Ascending aorta (tissue), 2 donors: ENCODE results near the gene CELF4. TPM values are rescaled to one million over a fixed set of nuclear protein-coding genes. Genes with fewer than 3 reads are reported as not detected.

Source experiments
- DNase-seq, 2 donors: peaks; one replicate each; pipeline ENCODE4 v3.0.0-alpha.2; 2019; ENCODE audit warnings: low spot score in 2 of 2
- H3K27ac ChIP-seq, 2 donors: fragments of 200-600 bp; sonication (generic); one replicate each; pipeline ENCODE4 v1.5.1; 2016 to 2017; ENCODE audit warnings: mild to moderate bottlenecking in 1 of 2
- H3K27me3 ChIP-seq: fragments of 200-600 bp; sonication (generic); one replicate; pipeline ENCODE4 v1.5.1; 2017
- H3K36me3 ChIP-seq, 2 donors: fragments of 200-600 bp; sonication (generic); one replicate each; pipeline ENCODE4 v1.5.1; 2016
- H3K4me1 ChIP-seq, 2 donors: fragments of 200-600 bp; sonication (generic); one replicate each; pipeline ENCODE4 v1.5.1; 2016 to 2017; ENCODE audit warnings: mild to moderate bottlenecking in 1 of 2
- H3K4me3 ChIP-seq, 2 donors: fragments of 200-600 bp; sonication (generic); one replicate each; pipeline ENCODE4 v1.5.1; 2016 to 2017; ENCODE audit warnings: mild to moderate bottlenecking in 1 of 2
- H3K9me3 ChIP-seq, 2 donors: fragments of 200-600 bp; sonication (generic); one replicate each; pipeline ENCODE4 v1.5.1; 2016
- intact Hi-C: fragments of 100-400 bp; cut with DNase I; formaldehyde crosslinking; loops from one replicate; pipeline ENCODE4 v1.15.1; 2023
- total RNA-seq: library from RNA; depleted of rRNA; stranded (reverse); fragments of >200 nt; gene quantifications from one replicate; pipeline ENCODE4 v1.1.0, GENCODE V29; 2016
- TF ChIP-seq, protein P1 (sequence below), 3 experiments: fragments of 200-600 bp in 2 of 3; fragments of 450-650 bp in 1 of 3; sonication (generic) in 2 of 3; IDR thresholded peaks; one replicate each; pipeline ENCODE4 v1.5.1; 2016 to 2019; ENCODE audit warnings: antibody characterized with exemption in 3 of 3, mild to moderate bottlenecking in 1 of 3, moderate library complexity in 1 of 3

CELF4 gene
- total RNA-seq, 1 donor from 2014 or later: not detected

DNA sequence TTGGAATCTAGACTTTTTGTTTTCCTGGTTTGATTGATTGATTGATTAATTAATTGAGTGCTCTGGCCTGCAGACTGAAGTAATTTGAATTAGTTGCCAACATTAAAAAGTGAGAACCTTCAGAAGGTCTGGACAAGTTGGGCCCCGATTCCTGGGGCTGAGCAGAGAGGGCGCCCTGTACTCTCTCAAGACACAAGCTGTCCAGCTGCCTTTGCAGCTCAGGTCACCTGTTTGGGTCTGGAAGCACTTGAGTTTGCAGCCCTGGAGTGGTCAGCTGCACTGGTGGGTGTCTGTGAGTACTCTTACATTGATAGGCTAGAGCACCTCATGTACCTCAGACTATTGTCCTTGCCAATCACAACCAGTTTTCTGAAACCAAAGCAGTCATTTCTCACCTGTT lies 22.7 kb upstream of the CELF4 start:
- no peak for DNase-seq
- TF ChIP-seq, protein P1, sequence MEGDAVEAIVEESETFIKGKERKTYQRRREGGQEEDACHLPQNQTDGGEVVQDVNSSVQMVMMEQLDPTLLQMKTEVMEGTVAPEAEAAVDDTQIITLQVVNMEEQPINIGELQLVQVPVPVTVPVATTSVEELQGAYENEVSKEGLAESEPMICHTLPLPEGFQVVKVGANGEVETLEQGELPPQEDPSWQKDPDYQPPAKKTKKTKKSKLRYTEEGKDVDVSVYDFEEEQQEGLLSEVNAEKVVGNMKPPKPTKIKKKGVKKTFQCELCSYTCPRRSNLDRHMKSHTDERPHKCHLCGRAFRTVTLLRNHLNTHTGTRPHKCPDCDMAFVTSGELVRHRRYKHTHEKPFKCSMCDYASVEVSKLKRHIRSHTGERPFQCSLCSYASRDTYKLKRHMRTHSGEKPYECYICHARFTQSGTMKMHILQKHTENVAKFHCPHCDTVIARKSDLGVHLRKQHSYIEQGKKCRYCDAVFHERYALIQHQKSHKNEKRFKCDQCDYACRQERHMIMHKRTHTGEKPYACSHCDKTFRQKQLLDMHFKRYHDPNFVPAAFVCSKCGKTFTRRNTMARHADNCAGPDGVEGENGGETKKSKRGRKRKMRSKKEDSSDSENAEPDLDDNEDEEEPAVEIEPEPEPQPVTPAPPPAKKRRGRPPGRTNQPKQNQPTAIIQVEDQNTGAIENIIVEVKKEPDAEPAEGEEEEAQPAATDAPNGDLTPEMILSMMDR (IDR thresholded peaks at IDR 0.05): no peak
- Histone ChIP-seq H3K9me3 (peaks cover 0 to 8% of the 10 kb centered on the region in 2 donors), H3K27ac (no peak overlapping the region), H3K4me3 (no peak overlapping the region), H3K36me3 (no peaks in the 10 kb centered on the region), H3K4me1 (no peaks in the 10 kb centered on the region), H3K27me3 (no peaks in the 10 kb centered on the region)
- intact Hi-C loops: no loop called here

DNA sequence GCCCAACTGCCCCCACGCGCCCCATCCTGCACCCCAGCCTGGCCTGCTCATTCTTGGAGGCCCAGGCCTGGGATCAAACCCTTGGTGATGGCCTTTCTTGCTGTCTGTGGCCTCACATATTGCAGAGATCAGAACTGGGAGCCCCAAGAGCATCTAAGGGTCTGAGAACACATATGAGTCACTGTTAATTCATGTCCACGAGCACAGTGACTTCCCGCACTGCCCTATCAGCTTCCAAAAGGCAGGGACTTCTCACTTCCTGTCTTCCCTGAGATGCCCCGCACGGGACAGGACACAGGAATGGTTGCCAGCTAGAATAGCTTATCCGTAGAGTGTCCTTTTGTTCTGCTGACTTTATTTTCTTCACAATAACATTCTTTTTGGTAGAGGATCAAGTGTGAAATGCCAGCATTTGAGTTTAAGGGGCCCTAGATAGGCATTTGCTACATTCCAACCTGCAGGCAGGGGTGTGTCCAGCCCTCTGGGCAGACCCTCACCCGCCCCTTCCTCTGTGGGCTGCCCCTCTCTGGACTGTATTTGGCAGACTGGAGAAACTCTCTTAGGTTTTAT lies 21.1 kb upstream of the CELF4 start:
- no peaks in the 10 kb centered on the region for H3K4me1 ChIP-seq
- peaks cover 0 to 8% of the 10 kb centered on the region in 2 donors for H3K9me3 ChIP-seq
- DNase-seq: no peak
- H3K27me3 ChIP-seq: no peaks in the 10 kb centered on the region
- H3K27ac ChIP-seq: no peak overlapping the region
- H3K36me3 ChIP-seq: no peaks in the 10 kb centered on the region
- H3K4me3 ChIP-seq: no peak overlapping the region
- intact Hi-C loops: no loop called here
- TF ChIP-seq, protein P1 (IDR thresholded peaks at IDR 0.05): no peak

GRCh38 chr18:37584952-37585695 lies 19.5 kb upstream of the CELF4 start:
- Histone ChIP-seq H3K9me3 (peaks cover 0 to under 1% of the 10 kb centered on the region in 2 donors), H3K36me3 (no peaks in the 10 kb centered on the region), H3K27me3 (no peaks in the 10 kb centered on the region), H3K4me3 (no peak overlapping the region), H3K4me1 (no peaks in the 10 kb centered on the region), H3K27ac (no peak overlapping the region)
- intact Hi-C loops: no loop called here
- TF ChIP-seq, protein P1 (IDR thresholded peaks at IDR 0.05): no peak
- no peak for DNase-seq

GRCh38 chr18:37584217-37584616 lies 18.6 kb upstream of the CELF4 start:
- no peaks in the 10 kb centered on the region for H3K4me1 ChIP-seq
- H3K27me3 ChIP-seq: no peaks in the 10 kb centered on the region
- DNase-seq: no peak
- H3K36me3 ChIP-seq: no peaks in the 10 kb centered on the region
- TF ChIP-seq, protein P1 (IDR thresholded peaks at IDR 0.05): no peak
- H3K4me3 ChIP-seq: no peak overlapping the region
- no peak overlapping the region for H3K27ac ChIP-seq
- H3K9me3 ChIP-seq: no peaks in the 10 kb centered on the region
- intact Hi-C loops: no loop called here

DNA sequence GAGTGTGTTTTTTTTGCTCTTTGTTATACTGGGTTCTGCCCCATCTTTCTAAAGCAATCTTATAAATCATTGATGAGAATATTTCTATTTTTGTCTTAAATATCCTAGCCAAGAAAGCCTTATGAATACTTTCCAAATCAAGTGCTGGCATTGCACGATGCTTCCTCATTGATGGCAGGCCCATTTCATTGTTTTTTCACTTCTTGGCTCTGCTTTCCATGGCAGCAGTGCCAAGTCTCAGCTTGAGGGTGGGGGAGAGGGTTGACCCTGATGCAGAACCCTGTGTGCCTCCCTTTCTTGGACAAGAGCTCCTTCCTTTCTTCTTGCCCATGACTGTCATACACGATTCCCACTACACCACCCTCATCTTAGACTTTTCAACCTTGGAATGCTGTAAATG lies 16.7 kb upstream of the CELF4 start:
- Histone ChIP-seq H3K27ac (no peak overlapping the region), H3K36me3 (no peaks in the 10 kb centered on the region), H3K4me1 (no peaks in the 10 kb centered on the region), H3K9me3 (no peaks in the 10 kb centered on the region), H3K4me3 (no peak overlapping the region), H3K27me3 (no peaks in the 10 kb centered on the region)
- intact Hi-C loops: no loop called here
- no peak for DNase-seq
- TF ChIP-seq, protein P1 (IDR thresholded peaks at IDR 0.05): no peak
